Dermis blood vessel endothelial cell (primary cell): Measurements from ENCODE around the gene ADK. TPM values are rescaled to one million over a fixed set of nuclear protein-coding genes. Genes with fewer than 3 reads are reported as not detected.
"Not testable (repeated sequence)": the region's sequence is repeated elsewhere in the genome, so short reads cannot be mapped to it uniquely, and the experiment has no call there.

Experiments
- DNase-seq: peaks from one replicate; pipeline ENCODE4 v3.0.0; 2010
- total RNA-seq: library from RNA; depleted of rRNA; stranded (reverse); fragments of >200 nt; gene quantifications from 2 replicates; pipeline ENCODE4 v1.2.3, GENCODE V29; 2014

The ADK gene
- total RNA-seq, 1 donor from 2014 or later = 15.3 TPM

- not testable (repeated sequence) for DNase-seq
Observed at GRCh38 chr10:74146980-74147379, 4.0 kb upstream of the ADK start.

DNA sequence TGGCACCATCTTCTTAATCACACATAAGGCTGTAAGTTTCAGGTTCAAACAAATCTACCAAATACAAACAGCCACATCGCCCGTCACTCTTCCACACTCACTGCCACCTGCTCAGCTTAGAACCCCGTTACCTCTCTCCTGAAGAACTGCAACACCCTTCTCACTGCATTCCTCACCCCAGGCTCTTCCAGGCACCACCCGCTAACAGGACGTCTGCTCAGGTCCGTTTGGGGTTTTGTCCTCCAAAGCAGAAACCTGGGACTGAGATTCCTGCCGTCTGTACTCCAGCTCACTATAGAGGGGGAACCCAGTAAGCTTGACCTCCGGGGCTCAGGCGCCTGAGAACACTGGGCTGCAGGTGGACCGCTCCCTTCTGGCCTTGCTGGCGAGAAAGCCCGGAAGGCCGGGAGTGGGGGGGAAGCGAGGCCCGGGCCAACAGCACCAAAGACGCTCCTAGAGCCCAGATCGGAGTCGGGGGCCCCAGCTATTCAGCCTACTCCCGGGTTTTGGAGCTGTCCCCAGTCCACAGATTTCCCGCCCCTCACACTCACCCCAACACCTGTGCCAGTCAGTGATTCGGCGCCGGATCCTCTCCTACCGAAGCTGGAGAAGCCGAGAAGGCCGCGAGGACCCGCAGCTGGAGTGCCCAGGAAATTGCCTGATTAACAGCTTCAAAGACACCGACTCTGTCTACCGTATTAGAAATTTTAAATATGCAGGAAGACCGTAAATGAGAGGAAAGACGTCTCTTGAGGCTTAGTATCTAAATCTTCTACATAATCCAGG, 624 bp upstream of the ADK start, which contains the start of gene AP3M1:
TSS of gene AP3M1 (minus strand) at position 625 of the 786 bp plus-strand sequence. CDS start 12,449 bp downstream, outside the sequence.
- DNase-seq = no peak

GRCh38 chr10:74151879-74152722, 1.1 kb downstream of the ADK start:
- no peak for DNase-seq

DNA sequence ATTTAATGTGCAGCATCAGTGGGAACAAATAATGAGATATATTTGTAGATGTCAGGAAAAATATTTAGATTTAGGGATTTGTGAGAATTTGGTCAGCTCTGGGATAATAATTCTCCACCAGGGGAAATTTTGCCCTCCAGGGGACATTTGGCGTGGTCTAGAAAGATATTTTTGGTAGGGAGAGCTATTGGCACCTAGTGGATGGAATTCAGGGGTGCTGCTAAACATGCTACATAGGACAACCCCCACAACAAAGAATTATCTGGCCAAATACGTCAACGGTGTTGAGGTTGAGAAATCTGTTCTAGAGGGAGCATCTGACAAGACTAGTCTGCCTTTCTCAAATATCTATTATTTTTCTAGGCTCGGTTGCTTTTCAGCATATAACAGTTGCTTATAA, 2.1 kb downstream of the ADK start:
- no peak for DNase-seq

DNA sequence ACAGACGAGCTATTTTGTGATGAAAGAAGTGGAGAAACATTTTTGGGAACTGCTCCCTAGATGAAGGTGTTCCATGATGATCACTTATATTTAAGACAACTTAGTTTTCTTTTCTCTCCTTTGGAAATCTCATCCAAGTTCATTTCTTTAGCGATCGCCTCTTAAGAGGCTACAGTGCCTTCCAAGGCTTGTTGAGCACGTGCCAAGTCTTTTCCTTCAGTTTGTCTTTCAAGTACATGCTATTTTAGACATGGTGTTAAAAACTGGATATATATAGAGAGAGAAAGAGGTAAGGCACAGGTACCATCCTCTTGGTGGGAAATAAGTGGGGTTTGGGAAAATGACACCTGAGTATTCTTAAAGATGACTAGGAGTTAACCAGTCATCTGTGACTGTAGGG, 2.7 kb downstream of the ADK start:
- no peak for DNase-seq

DNA sequence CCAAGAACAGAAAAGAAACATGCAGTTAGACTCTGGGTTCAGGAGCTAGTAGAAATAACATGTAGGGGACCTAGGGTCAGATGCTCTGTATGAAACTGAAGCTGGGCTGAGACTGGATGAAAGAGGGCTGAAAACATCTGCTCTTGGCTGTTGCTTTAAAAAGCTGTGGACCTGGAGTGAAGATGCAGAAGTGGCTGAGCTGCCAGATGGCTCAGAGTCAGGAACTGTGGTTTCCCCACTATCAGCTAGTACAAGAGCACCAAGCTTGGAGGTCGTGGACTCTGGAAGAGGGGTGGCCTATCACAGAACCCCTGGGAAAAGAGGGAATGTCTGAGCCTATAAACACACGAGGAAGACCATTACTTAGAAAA, 5.9 kb downstream of the ADK start:
- no peak for DNase-seq

GRCh38 chr10:74160013-74160412, 9.0 kb downstream of the ADK start:
- DNase-seq = no peak

DNA sequence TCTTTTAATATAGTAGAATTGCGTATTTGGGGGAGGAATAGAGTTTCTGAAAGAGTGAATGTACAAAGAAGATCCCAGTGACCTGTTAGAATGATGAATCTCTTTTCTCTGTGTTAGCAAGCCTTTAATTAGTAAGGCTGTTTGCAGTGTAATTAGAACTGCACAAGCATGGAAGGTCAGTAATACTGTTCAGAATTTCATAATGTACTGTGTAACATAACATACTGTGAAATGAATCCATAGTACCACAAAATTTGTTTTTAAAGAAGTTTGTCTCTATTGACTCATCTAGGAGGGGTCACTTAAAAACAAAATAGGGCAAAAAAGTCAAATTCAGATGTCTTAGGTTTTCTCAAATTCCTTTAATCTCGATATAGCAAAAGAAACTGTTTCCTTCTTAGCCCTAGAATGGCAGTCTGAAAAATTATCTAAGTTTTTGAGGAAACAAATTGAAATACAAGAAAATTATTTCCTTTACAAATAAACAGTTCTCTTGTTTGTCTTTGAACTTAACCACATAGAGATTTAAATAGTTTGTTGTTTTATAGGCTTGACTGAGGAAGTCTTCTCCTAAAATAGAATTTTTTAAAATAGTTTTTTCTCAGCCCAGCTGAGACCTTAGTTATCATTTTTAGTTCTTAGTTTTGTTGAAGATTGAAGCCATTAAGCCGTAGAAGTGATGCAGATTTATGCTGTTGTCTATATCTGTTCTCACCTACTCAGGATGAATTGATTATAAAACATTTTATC, 12.5 kb downstream of the ADK start:
- no peak for DNase-seq

- no peak for DNase-seq
Observed at GRCh38 chr10:74164716-74165529, 13.9 kb downstream of the ADK start.

DNA sequence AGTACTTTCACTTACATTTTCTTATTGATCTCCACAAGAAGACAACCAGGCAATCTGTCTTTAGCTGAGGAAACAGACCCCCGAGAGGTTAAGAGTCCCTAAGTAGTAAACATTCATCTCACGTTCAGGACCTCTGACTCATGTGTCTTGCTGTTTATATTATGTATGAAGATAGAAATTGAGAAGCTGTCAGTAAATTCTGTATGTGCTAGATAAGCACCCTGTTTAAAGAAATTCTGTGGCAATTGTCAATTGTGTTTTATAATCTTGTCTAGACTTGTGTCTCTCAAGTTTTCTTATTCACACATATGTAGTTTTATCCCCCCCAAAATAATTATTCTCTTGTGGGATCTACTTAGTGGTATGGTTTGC, 14.5 kb downstream of the ADK start:
- peak; percentile 50 for DNase-seq

DNA sequence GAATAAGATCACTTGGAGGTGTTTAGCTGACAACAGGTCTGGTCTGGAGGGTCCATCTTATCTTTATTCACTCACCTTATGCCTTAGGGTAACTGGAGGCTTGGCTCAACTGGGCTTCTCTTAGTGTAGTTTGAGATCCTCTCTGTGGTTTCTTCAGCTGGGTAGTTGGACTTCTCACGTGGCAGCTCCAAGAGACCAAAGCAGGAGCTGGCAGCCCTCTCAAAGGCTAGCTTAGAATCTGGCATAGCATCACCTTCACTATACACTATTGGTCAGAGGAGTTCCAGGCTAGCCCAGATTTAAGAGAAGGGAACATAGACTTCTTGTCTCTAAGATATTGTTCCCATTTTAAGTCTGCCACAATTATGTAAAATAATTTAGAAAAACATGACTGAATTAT, 16.4 kb downstream of the ADK start:
- no peak for DNase-seq

GRCh38 chr10:74171625-74172024, 20.6 kb downstream of the ADK start:
- no peak for DNase-seq

- no peak for DNase-seq
Observed at GRCh38 chr10:74174521-74174920, 23.5 kb downstream of the ADK start.

- DNase-seq = no peak
Observed at GRCh38 chr10:74175510-74176379, 24.7 kb downstream of the ADK start.

- peak; percentile 97 for DNase-seq
Observed at GRCh38 chr10:74176380-74177139, 25.5 kb downstream of the ADK start.

- peak; percentile 55 for DNase-seq
Observed at GRCh38 chr10:74177140-74177677, 26.2 kb downstream of the ADK start.

DNA sequence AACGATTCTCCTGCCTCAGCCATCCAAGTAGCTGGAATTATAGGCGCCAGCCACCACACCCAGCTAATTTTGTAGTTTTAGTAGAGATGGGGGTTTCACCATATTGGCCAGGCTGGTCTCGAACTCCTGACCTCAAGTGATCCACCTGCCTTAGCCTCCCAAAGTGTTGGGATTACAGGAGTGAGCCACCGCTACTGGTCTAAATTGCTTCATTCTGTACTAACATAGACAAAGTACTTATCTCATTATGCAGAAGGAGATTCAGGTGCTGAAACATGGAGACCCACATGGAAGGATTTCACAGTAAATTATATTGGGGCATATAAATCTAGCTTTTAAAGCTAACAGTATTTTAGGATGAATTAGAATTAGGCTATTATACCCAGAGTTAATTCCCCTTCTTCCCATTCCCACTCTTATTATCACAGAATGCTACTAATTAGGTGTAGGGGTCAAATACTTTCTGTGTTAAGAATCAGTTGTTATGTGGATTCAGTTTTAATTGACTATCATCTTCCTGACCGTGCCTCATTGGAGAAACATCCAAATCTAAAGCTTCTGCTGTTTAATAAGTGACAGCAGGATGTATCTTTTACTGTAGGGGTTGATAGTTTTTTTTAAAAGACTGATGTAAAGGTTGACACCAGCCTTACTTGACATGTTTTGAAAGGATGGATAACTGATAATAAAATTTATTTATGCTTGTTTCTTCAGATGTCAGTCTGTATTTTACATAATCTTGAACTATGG, 27.2 kb downstream of the ADK start:
- DNase-seq = no peak

DNA sequence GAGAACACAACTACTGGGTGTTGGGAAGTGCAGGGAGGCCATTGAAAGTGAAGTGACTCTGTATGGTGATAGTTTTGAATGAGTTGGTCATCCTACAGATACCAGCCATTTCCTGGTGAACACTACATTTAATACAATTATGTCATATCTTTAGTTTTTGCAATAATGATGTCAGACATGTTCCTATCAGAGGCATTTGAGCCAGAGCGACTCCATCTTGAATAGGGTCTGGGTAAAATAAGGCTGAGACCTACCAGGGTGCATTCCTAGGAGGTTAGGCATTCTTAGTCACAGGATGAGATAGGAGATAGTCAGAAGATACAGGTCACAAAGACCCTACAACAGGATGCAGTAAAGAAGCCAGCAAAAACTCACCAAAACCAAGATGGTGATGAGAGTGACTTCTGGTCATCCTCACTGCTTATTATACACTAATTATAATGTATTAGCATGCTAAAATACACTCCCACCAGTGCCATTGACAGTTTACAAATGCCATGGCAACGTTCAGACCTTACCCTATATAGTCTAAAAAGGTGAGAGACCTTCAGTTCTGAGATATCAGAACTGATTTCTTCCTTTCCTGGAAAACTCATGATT, 28.2 kb downstream of the ADK start:
- no peak for DNase-seq

GRCh38 chr10:74186678-74187077, 35.7 kb downstream of the ADK start:
- DNase-seq = no peak
